Neural cell (in vitro differentiated cells): Measurements from ENCODE around the gene CDKAL1.

ENCODE experiments used
- CTCF ChIP-seq: fragments of 450-650 bp; IDR thresholded peaks from 2 replicates; pipeline ENCODE4 v1.5.1; 2014; ENCODE audit warnings: antibody characterized with exemption, mild to moderate bottlenecking, moderate library complexity; ENCODE audit not compliant: poor library complexity, severe bottlenecking
- EP300 ChIP-seq: fragments of 450-650 bp; conservative IDR thresholded peaks from 2 replicates; pipeline ENCODE4 v1.6.1; 2014; ENCODE audit warnings: antibody characterized with exemption, mild to moderate bottlenecking, moderate library complexity; ENCODE audit not compliant: poor library complexity, severe bottlenecking
- MXI1 ChIP-seq: fragments of 450-650 bp; conservative IDR thresholded peaks from 2 replicates; pipeline ENCODE4 v1.6.1; 2014; ENCODE audit warnings: antibody characterized with exemption, mild to moderate bottlenecking; ENCODE audit not compliant: poor library complexity, severe bottlenecking
- POLR2AphosphoS5 ChIP-seq: IDR thresholded peaks from 2 replicates; pipeline ENCODE4 v1.6.1; 2012
- RAD21 ChIP-seq: fragments of 450-650 bp; conservative IDR thresholded peaks from 2 replicates; pipeline ENCODE4 v1.6.1; 2014; ENCODE audit warnings: antibody characterized with exemption, mild to moderate bottlenecking, moderate library complexity
- TF ChIP-seq, protein P1 (sequence below): IDR thresholded peaks from 2 replicates; pipeline ENCODE4 v1.6.1; 2012; ENCODE audit warnings: borderline replicate concordance

- TF ChIP-seq CTCF (no peak), RAD21 (no peak), EP300 (no peak), POLR2AphosphoS5 (no peak), MXI1 (no peak)
- TF ChIP-seq, protein P1, sequence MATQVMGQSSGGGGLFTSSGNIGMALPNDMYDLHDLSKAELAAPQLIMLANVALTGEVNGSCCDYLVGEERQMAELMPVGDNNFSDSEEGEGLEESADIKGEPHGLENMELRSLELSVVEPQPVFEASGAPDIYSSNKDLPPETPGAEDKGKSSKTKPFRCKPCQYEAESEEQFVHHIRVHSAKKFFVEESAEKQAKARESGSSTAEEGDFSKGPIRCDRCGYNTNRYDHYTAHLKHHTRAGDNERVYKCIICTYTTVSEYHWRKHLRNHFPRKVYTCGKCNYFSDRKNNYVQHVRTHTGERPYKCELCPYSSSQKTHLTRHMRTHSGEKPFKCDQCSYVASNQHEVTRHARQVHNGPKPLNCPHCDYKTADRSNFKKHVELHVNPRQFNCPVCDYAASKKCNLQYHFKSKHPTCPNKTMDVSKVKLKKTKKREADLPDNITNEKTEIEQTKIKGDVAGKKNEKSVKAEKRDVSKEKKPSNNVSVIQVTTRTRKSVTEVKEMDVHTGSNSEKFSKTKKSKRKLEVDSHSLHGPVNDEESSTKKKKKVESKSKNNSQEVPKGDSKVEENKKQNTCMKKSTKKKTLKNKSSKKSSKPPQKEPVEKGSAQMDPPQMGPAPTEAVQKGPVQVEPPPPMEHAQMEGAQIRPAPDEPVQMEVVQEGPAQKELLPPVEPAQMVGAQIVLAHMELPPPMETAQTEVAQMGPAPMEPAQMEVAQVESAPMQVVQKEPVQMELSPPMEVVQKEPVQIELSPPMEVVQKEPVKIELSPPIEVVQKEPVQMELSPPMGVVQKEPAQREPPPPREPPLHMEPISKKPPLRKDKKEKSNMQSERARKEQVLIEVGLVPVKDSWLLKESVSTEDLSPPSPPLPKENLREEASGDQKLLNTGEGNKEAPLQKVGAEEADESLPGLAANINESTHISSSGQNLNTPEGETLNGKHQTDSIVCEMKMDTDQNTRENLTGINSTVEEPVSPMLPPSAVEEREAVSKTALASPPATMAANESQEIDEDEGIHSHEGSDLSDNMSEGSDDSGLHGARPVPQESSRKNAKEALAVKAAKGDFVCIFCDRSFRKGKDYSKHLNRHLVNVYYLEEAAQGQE: no peak
Observed at GRCh38 chr6:21149470-21149869, 615.2 kb downstream of the CDKAL1 start.
